ENCODE results near the gene MCTP1.

- TF ChIP-seq POLR2AphosphoS5 (IDR thresholded peaks at IDR 0.05; ENCODE audit: low read depth, low read length) (no peak), CTCF (CRISPR knock-in tag; IDR thresholded peaks at IDR 0.05) (no peak), ZNF317 (CRISPR knock-in tag; IDR thresholded peaks at IDR 0.05) (no peak)
Measured at GRCh38 chr5:95256991-95257390, 27.9 kb downstream of the MCTP1 start.
